Measurements from ENCODE around the gene MRPL12. TPM values are rescaled to one million over a fixed set of nuclear protein-coding genes. Genes with fewer than 3 reads are reported as not detected.
"Not testable (repeated sequence)": the region's sequence is repeated elsewhere in the genome, so short reads cannot be mapped to it uniquely, and the experiment has no call there.

MRPL12 gene
- total RNA-seq, 1 donor from 2014 or later: 58.5 TPM

- TF ChIP-seq CTCF (IDR thresholded peaks at IDR 0.05; ENCODE audit: unreplicated experiment): no peak
- no peak for DNase-seq (ENCODE audit: low spot score)
- Mint-ChIP-seq H3K9me3 (ENCODE audit: unreplicated experiment) (no peaks in the 10 kb centered on the region), H3K36me3 (ENCODE audit: low read depth, unreplicated experiment) (no peaks in the 10 kb centered on the region), H3K27ac (ENCODE audit: unreplicated experiment) (no peak overlapping the region), H3K27me3 (ENCODE audit: unreplicated experiment) (peaks cover 15% of the 10 kb centered on the region), H3K4me3 (ENCODE audit: unreplicated experiment) (no peak overlapping the region), H3K4me1 (ENCODE audit: unreplicated experiment) (no peaks in the 10 kb centered on the region)
Observed at GRCh38 chr17:81735264-81736102, 32.3 kb downstream of the MRPL12 start.

- H3K36me3 Mint-ChIP-seq (ENCODE audit: low read depth, unreplicated experiment): peaks cover 3% of the 10 kb centered on the region
- H3K27ac Mint-ChIP-seq (ENCODE audit: unreplicated experiment): no peak overlapping the region
- peaks cover 8% of the 10 kb centered on the region for H3K27me3 Mint-ChIP-seq (ENCODE audit: unreplicated experiment)
- TF ChIP-seq CTCF (IDR thresholded peaks at IDR 0.05; ENCODE audit: unreplicated experiment): no peak
- no peak for DNase-seq (ENCODE audit: low spot score)
- no peak overlapping the region for H3K4me3 Mint-ChIP-seq (ENCODE audit: unreplicated experiment)
- no peaks in the 10 kb centered on the region for H3K9me3 Mint-ChIP-seq (ENCODE audit: unreplicated experiment)
- no peaks in the 10 kb centered on the region for H3K4me1 Mint-ChIP-seq (ENCODE audit: unreplicated experiment)
Observed at GRCh38 chr17:81737947-81738800, 35.0 kb downstream of the MRPL12 start.

- no peak overlapping the region for H3K4me3 Mint-ChIP-seq (ENCODE audit: unreplicated experiment)
Observed at GRCh38 chr17:81738801-81739393, 35.7 kb downstream of the MRPL12 start.

GRCh38 chr17:81739593-81739992, 36.4 kb downstream of the MRPL12 start:
- H3K9me3 Mint-ChIP-seq (ENCODE audit: unreplicated experiment); H3K27ac Mint-ChIP-seq (ENCODE audit: unreplicated experiment); DNase-seq (ENCODE audit: low spot score): not testable (repeated sequence)

More at GRCh38 chr17:81738801-81739393, 35.7 kb downstream of the MRPL12 start:
- Mint-ChIP-seq H3K27me3 (ENCODE audit: unreplicated experiment) (peaks cover 4% of the 10 kb centered on the region), H3K9me3 (ENCODE audit: unreplicated experiment) (no peaks in the 10 kb centered on the region), H3K4me1 (ENCODE audit: unreplicated experiment) (no peaks in the 10 kb centered on the region), H3K36me3 (ENCODE audit: low read depth, unreplicated experiment) (peaks cover 3% of the 10 kb centered on the region), H3K27ac (ENCODE audit: unreplicated experiment) (no peak overlapping the region)
- no peak for TF ChIP-seq CTCF (IDR thresholded peaks at IDR 0.05; ENCODE audit: unreplicated experiment)
- DNase-seq (ENCODE audit: low spot score): no peak

GRCh38 chr17:81740395-81740961, 37.3 kb downstream of the MRPL12 start:
- DNase-seq (ENCODE audit: low spot score): no peak
- no peaks in the 10 kb centered on the region for H3K9me3 Mint-ChIP-seq (ENCODE audit: unreplicated experiment)
- H3K27me3 Mint-ChIP-seq (ENCODE audit: unreplicated experiment): peaks cover 4% of the 10 kb centered on the region
- no peak overlapping the region for H3K27ac Mint-ChIP-seq (ENCODE audit: unreplicated experiment)
- peaks cover 3% of the 10 kb centered on the region for H3K36me3 Mint-ChIP-seq (ENCODE audit: low read depth, unreplicated experiment)
- H3K4me3 Mint-ChIP-seq (ENCODE audit: unreplicated experiment): no peak overlapping the region
- no peak for TF ChIP-seq CTCF (IDR thresholded peaks at IDR 0.05; ENCODE audit: unreplicated experiment)
- no peaks in the 10 kb centered on the region for H3K4me1 Mint-ChIP-seq (ENCODE audit: unreplicated experiment)

More at GRCh38 chr17:81739593-81739992, 36.4 kb downstream of the MRPL12 start:
- H3K4me3 Mint-ChIP-seq (ENCODE audit: unreplicated experiment); H3K4me1 Mint-ChIP-seq (ENCODE audit: unreplicated experiment); H3K36me3 Mint-ChIP-seq (ENCODE audit: low read depth, unreplicated experiment); H3K27me3 Mint-ChIP-seq (ENCODE audit: unreplicated experiment): not testable (repeated sequence)

Measured in endothelial cell (in vitro differentiated cells).